ENCODE results near the gene HIRIP3. TPM values are rescaled to one million over a fixed set of nuclear protein-coding genes. Genes with fewer than 3 reads are reported as not detected.

Gene HIRIP3
- total RNA-seq, 1 experiment from 2014 or later, result 18.4 TPM

GRCh38 chr16:29973384-29974246, 21.8 kb downstream of the HIRIP3 start, which contains the start of gene TAOK2:
Gene TAOK2, plus strand, starts transcription at chr16:29973868. Its CDS starts 3,905 bp downstream, at chr16:29977773.
- peak within 1 kb of the TSS; percentile 37; the same call in 1 of the 2 replicates for H3K27ac ChIP-seq (ENCODE audit: low read length)
- CTCF ChIA-PET, result interaction anchor here (0.5 to 0.8 kb wide), 2 partner anchors 11 to 273 kb away, joined by 5 read pairs; partner anchors contain the start of gene TMEM219
- peak; percentile 95 for DNase-seq
- no peaks in the 10 kb centered on the region for H3K9me3 ChIP-seq (ENCODE audit: low read length)
- H3K4me1 ChIP-seq (ENCODE audit: insufficient read depth, low read length), result peaks cover 22% of the 10 kb centered on the region
- POLR2A ChIA-PET (ENCODE audit: unreplicated experiment), result interaction anchor here (0.6 to 0.9 kb wide), 5 partner anchors 29 to 162 kb away, joined by 3 to 6 read pairs (median 5); partner anchors contain the start of genes ALDOA, ASPHD1, KCTD13 and SEZ6L2
- H3K79me2 ChIP-seq (ENCODE audit: low read length), result peaks cover 47% of the 10 kb centered on the region
- peaks cover 26% of the 10 kb centered on the region for H4K20me1 ChIP-seq (ENCODE audit: low read length)
- no peaks in the 10 kb centered on the region for H3K9me2 ChIP-seq (replicated peaks; ENCODE audit: low read length)
- peak; percentile 99 for ATAC-seq
- peaks cover 9% of the 10 kb centered on the region; the same call in 1 of the 2 replicates for H3K36me3 ChIP-seq (ENCODE audit: low read depth, low read length)
- peak within 1 kb of the TSS; percentile 93 for H3K9ac ChIP-seq (ENCODE audit: low read length)
- no peaks in the 10 kb centered on the region for H3K27me3 ChIP-seq (ENCODE audit: low read length)
- intact Hi-C loops (cut with micrococcal nuclease), result loop anchor here (5.0 kb wide), 1 partner anchor 46 kb away; the partner anchor contains the start of gene KCTD13
- H3K4me3 ChIP-seq (ENCODE audit: low read length), result peak within 1 kb of the TSS; percentile 98
- peak within 1 kb of the TSS; percentile 74 for H2AFZ ChIP-seq (ENCODE audit: low read length)
- H3K4me2 ChIP-seq (ENCODE audit: low read length), result peak within 1 kb of the TSS; percentile 98
- TF ChIP-seq EZH2phosphoT487 (IDR thresholded peaks at IDR 0.05; ENCODE audit: borderline replicate concordance, low read length) (no peak), EZH2 (IDR thresholded peaks at IDR 0.05; ENCODE audit: low read length, unreplicated experiment) (no peak), CTCF (conservative IDR thresholded peaks at IDR 0.05; ENCODE audit: low read depth, low read length) (no peak)
- H3F3A ChIP-seq (ENCODE audit: low read length, unreplicated experiment), result no peaks in the 10 kb centered on the region
- TSS peak; percentile 59 for BruUV-seq (replicated peaks)

GRCh38 chr16:29972992-29973383, 22.4 kb downstream of the HIRIP3 start:
- Histone ChIP-seq H3K4me1 (ENCODE audit: insufficient read depth, low read length) (peaks cover 22% of the 10 kb centered on the region), H3K27ac (ENCODE audit: low read length) (no peak overlapping the region), H4K20me1 (ENCODE audit: low read length) (peaks cover 26% of the 10 kb centered on the region), H3K4me2 (ENCODE audit: low read length) (no peak overlapping the region), H3K36me3 (ENCODE audit: low read depth, low read length) (peaks cover 4% of the 10 kb centered on the region; the same call in 1 of the 2 replicates), H3K79me2 (ENCODE audit: low read length) (peaks cover 43% of the 10 kb centered on the region), H3F3A (ENCODE audit: low read length, unreplicated experiment) (no peaks in the 10 kb centered on the region), H3K27me3 (ENCODE audit: low read length) (no peaks in the 10 kb centered on the region), H2AFZ (ENCODE audit: low read length) (peak overlapping the region; percentile 31; the same call in 1 of the 2 replicates), H3K9me3 (ENCODE audit: low read length) (no peaks in the 10 kb centered on the region), H3K4me3 (ENCODE audit: low read length) (no peak overlapping the region), H3K9me2 (replicated peaks; ENCODE audit: low read length) (no peaks in the 10 kb centered on the region), H3K9ac (ENCODE audit: low read length) (no peak overlapping the region)
- no peak for DNase-seq
- intact Hi-C loops (cut with micrococcal nuclease), result loop anchor here (5.0 kb wide), 1 partner anchor 46 kb away; the partner anchor contains the start of gene KCTD13
- ChIA-PET CTCF (interaction anchor here (0.5 to 0.8 kb wide), 3 partner anchors 11 to 272 kb away, joined by 5 to 15 read pairs (median 5); partner anchors contain the start of genes ASPHD1 and TMEM219), POLR2A (ENCODE audit: unreplicated experiment) (interaction anchor here (0.6 to 0.9 kb wide), 6 partner anchors 29 to 161 kb away, joined by 3 to 6 read pairs (median 4); partner anchors contain the start of genes ALDOA, ASPHD1, KCTD13 and SEZ6L2)
- ATAC-seq, result no peak
- no peak for TF ChIP-seq EZH2 (IDR thresholded peaks at IDR 0.05; ENCODE audit: low read length, unreplicated experiment)
- TF ChIP-seq EZH2phosphoT487 (IDR thresholded peaks at IDR 0.05; ENCODE audit: borderline replicate concordance, low read length), result no peak
- no peak for TF ChIP-seq CTCF (conservative IDR thresholded peaks at IDR 0.05; ENCODE audit: low read depth, low read length)
- BruUV-seq (replicated peaks), result no TSS peak
